GM21367 (cell line): ENCODE measurements around the gene DCBLD2.

Experiments
- ATAC-seq: cut with Tn5 transposase; IDR thresholded peaks from one replicate; pipeline ENCODE4 v1.9.1; 2021; ENCODE audit not compliant: unreplicated experiment

DCBLD2 gene

GRCh38 chr3:98901392-98902350 is at the start of gene DCBLD2:
TSS of gene DCBLD2 (minus strand) at chr3:98901695. CDS start at chr3:98901326, 369 bp downstream.
- peak; percentile 99 for ATAC-seq

GRCh38 chr3:98945666-98946065 is 44.2 kb upstream of the DCBLD2 start:
- ATAC-seq = no peak

GRCh38 chr3:98945101-98945524 is 43.6 kb upstream of the DCBLD2 start:
- no peak for ATAC-seq

- ATAC-seq = no peak
These were observed 28.9 kb upstream of the DCBLD2 start for GRCh38 chr3:98930413-98930812.

- ATAC-seq = no peak
These were observed 20.5 kb upstream of the DCBLD2 start for GRCh38 chr3:98921957-98922356.

- no peak for ATAC-seq
These were observed 18.7 kb upstream of the DCBLD2 start for GRCh38 chr3:98920166-98920565.

- no peak for ATAC-seq
These were observed 17.1 kb upstream of the DCBLD2 start for GRCh38 chr3:98918586-98918985.

GRCh38 chr3:98917608-98918007 is 16.1 kb upstream of the DCBLD2 start:
- ATAC-seq = no peak

- ATAC-seq = no peak
These were observed 12.9 kb upstream of the DCBLD2 start for GRCh38 chr3:98914210-98915080.

GRCh38 chr3:98912448-98912847 is 11.0 kb upstream of the DCBLD2 start:
- no peak for ATAC-seq

- ATAC-seq = no peak
These were observed 4.7 kb upstream of the DCBLD2 start for GRCh38 chr3:98906230-98906629.

GRCh38 chr3:98903705-98904481 is 2.4 kb upstream of the DCBLD2 start:
- ATAC-seq = no peak

GRCh38 chr3:98903099-98903498 is 1.6 kb upstream of the DCBLD2 start:
- no peak for ATAC-seq

GRCh38 chr3:98902351-98902740 is 851 bp upstream of the DCBLD2 start:
- ATAC-seq = no peak

GRCh38 chr3:98901119-98901391 is 440 bp downstream of the DCBLD2 start:
- peak; percentile 23 for ATAC-seq

- ATAC-seq = no peak
These were observed 1.0 kb downstream of the DCBLD2 start for GRCh38 chr3:98900265-98901118.

- no peak for ATAC-seq
These were observed 3.8 kb downstream of the DCBLD2 start for GRCh38 chr3:98897701-98898100.

GRCh38 chr3:98894791-98895576 is 6.5 kb downstream of the DCBLD2 start:
- ATAC-seq = no peak

GRCh38 chr3:98893740-98894139 is 7.8 kb downstream of the DCBLD2 start:
- ATAC-seq = no peak
